Fibroblast of pulmonary artery (primary cell): ENCODE results near the gene GIMAP8.

ENCODE experiments used
- DNase-seq: peaks from one replicate; pipeline ENCODE4 v3.0.0-alpha.2; 2010; ENCODE audit warnings: low read depth
- H3K4me3 ChIP-seq: replicated peaks from 2 replicates; pipeline ENCODE4 v1.5.1; 2011; ENCODE audit warnings: low read depth, mild to moderate bottlenecking, control low read depth, low read length, moderate library complexity
- CTCF ChIP-seq: IDR thresholded peaks from 2 replicates; pipeline ENCODE4 v1.5.1; 2011; ENCODE audit warnings: mild to moderate bottlenecking, control low read depth, low read length, inconsistent platforms; ENCODE audit errors: missing control alignments

The GIMAP8 gene

GRCh38 chr7:150420987-150421674 lies 29.3 kb upstream of the GIMAP8 start:
- TF ChIP-seq CTCF, result peak; percentile 83
- H3K4me3 ChIP-seq, result no peak overlapping the region

GRCh38 chr7:150421831-150422230 lies 28.6 kb upstream of the GIMAP8 start:
- TF ChIP-seq CTCF, result no peak
- no peak for DNase-seq
- no peak overlapping the region for H3K4me3 ChIP-seq

More at GRCh38 chr7:150420987-150421674, 29.3 kb upstream of the GIMAP8 start:
- DNase-seq, result peak; percentile 82

GRCh38 chr7:150425670-150426069 lies 24.8 kb upstream of the GIMAP8 start:
- TF ChIP-seq CTCF, result no peak

GRCh38 chr7:150428671-150429451 lies 21.6 kb upstream of the GIMAP8 start:
- peak; percentile 76 for DNase-seq
- H3K4me3 ChIP-seq, result no peak overlapping the region
- no peak for TF ChIP-seq CTCF

More at GRCh38 chr7:150425670-150426069, 24.8 kb upstream of the GIMAP8 start:
- DNase-seq, result no peak
- H3K4me3 ChIP-seq, result no peak overlapping the region

GRCh38 chr7:150429699-150430098 lies 20.7 kb upstream of the GIMAP8 start:
- no peak for DNase-seq
- H3K4me3 ChIP-seq, result no peak overlapping the region
- no peak for TF ChIP-seq CTCF

- TF ChIP-seq CTCF, result no peak
- no peak for DNase-seq
- H3K4me3 ChIP-seq, result no peak overlapping the region
Measured at GRCh38 chr7:150430465-150431085, 19.9 kb upstream of the GIMAP8 start.
